HG03039 (cell line): Measurements from ENCODE around the gene TREH.

Experiments
- ATAC-seq: cut with Tn5 transposase; IDR thresholded peaks from one replicate; pipeline ENCODE4 v1.9.1; 2021; ENCODE audit warnings: mild to moderate bottlenecking, moderate library complexity; ENCODE audit not compliant: unreplicated experiment

TREH gene

DNA sequence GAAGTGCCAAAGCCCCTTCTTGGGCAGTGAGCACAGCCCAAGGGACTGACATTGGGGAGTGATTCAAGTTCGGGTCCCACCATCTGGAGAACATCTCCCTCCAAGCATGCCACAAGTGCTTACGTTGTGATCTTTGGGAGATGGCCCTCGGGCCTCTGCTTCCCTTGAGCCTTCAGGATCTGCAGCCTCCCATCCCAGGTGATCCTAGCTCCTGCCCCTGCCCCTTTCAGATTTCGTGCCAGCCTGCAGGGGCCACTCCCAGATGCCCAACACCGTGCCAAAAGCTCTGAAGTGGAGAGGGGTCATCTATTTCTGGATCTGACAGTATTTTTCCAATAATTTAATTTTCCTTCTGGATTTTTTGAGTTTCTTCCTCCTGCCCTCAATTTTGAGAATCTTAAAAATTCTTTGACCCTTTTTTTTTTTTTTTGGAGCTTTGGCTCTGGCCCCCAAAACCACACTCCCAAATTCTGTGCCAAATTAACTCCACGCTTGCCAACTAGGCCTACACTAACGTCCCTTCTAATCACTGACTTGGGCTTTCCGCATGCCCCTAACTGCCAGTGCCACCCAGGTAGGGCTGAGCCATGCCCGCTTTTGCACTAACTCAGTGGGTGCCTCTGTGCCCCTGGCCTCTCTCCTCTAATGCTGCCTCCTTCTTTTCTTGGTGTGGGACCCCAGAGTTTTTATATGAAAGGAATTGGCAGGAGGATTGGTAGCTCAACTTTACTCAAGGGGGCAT, 46.7 kb downstream of the TREH start:
- no peak for ATAC-seq

DNA sequence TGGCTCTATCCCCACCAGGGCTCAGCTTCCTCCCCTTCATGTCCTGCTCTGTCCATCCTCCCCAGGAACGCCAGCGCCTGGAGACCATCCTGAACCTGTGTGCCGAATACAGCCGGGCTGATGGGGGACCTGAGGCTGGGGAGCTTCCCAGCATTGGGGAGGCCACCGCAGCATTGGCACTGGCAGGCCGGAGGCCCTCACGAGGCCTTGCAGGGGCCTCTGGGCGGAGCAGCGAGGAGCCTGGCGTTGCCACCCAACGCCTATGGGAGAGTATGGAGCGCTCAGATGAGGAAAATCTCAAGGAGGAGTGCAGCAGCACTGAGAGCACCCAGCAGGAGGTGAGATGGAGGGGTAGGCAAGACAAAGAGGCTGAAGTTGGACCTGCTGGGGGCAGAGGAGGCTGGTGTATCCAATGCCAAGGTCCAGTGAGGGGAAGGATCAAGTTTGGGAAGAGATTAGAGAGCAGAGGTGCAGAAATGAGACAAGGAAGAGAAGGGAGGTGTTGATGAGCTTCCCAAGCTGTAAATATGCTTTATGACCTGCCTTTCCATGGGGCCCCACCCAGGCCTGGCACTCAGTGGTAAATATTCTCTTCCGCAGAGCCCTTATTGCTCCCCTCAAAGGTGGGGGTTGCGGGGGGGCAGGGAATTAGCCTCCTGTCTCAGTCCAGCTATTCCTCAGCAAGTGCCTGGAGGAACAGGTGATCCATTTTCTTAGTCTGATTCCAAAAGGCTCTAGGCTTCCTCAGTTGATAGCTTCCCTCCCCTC, 48.1 kb downstream of the TREH start:
- no peak for ATAC-seq

DNA sequence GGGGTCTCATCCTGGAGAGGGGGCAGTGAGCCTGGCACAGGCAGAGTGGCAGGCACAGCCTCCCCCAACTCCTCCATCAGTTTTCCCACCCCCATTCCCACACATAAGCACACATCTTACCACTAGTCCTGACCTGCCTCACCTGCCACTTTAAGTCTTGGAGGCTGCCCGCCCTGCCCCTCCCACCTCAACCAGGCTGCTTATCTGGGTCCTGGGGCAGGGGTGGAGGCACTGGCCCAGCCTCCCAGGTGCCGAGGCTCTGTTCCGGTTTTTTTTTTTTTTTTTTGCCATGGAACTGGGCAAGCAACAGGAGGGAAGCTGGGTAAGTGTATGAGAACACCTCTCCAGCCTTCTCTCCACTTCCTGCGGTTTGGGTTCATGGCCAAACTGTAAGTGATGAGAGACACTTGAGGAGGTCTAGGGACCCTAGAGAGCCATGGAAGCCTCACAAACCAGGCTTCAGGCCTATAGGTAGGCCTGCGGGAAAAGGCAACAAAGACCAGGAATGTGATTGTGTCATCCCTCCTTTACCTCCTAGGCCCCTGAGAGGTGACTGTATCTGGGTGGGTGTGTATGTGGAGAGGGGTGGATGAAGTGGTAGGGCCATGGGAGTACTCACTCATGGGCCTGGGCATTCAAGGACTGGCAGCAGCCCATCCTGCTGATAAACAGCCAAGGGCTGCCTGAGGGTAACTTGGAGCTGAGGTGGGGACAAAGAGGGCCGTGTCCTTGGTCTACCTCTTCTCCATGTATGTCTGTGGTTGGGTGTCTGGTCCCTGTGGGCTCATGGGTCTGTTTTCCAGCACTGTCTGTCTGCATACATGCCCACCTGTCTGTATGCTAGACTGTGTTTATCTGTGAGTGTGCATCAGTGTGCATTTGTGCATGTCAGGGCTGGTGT, 49.4 kb downstream of the TREH start:
- no peak for ATAC-seq

DNA sequence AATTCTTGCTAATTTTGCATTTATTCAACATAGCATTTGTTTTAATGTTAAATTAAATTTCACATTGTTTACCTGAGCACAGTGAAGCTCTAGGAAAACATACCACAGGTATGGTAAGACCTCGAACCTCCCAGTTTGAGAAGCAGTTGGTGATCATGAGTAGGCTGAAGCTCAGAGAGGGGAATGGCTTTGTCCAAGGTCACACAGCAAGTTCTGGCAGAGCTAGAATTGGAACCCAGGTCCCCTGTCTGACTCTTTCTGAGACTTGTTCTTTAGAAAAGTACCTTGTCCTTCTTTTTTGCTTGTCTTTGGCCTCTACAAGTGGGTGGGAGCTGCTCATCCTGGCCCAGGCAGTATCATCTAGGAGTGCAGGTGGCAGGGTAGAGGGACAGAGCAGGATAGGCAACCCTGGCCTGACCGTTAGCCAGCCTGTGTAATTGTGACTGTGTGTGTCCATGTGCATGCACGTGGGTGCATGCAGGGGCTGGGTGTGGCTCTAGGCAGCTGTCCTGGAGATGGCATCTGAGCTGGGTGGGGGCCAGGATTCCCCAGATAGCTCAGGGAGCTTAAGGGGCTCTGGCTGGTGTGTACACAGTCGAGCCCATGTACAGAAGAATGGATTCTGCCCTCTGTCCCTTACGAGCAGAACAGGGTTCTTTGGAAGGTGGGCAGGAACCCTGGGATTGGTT, 50.4 kb downstream of the TREH start:
- no peak for ATAC-seq

DNA sequence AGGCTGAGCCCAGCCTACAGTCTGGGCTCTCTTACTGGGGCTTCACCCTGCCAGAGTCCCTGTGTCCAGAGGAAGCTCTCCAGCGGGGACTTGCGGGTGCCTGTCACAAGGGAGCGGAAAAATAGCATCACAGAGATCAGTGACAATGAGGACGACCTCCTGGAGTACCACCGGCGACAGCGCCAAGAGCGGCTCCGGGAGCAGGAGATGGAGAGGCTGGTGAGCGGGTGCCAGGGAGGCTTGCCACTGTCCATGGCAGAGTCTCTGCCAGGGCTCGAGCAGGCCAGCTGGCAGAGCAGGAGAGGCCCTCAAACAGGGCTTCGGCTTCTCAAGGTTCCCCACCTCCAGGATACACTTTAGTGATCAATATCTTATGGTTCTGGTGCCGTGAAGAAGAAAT, 51.0 kb downstream of the TREH start:
- no peak for ATAC-seq

DNA sequence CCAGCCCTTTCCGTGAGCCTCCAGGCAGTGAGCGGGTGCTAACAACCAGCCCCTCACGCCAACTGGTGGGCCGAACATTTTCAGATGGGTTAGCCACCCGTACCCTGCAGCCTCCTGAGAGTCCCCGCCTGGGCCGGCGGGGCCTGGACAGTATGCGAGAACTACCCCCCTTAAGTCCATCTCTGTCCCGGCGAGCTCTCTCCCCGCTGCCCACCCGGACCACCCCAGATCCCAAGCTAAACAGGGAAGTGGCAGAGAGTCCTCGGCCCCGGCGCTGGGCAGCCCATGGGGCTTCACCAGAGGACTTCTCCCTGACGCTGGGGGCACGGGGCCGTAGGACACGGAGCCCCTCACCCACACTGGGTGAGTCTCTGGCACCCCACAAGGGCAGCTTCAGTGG, 51.4 kb downstream of the TREH start:
- no peak for ATAC-seq

DNA sequence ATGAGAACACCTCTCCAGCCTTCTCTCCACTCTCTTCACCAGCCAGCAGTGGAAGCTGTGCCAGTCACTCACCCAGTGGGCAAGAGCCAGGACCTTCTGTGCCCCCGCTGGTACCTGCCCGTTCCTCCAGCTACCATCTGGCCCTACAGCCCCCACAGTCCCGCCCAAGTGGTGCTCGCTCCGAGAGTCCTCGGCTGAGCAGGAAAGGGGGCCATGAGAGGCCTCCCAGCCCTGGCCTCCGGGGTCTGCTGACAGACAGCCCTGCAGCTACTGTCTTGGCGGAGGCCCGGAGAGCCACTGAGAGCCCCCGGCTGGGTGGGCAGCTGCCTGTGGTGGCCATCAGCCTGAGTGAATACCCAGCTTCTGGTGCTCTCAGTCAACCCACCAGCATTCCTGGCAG, 51.9 kb downstream of the TREH start:
- no peak for ATAC-seq

DNA sequence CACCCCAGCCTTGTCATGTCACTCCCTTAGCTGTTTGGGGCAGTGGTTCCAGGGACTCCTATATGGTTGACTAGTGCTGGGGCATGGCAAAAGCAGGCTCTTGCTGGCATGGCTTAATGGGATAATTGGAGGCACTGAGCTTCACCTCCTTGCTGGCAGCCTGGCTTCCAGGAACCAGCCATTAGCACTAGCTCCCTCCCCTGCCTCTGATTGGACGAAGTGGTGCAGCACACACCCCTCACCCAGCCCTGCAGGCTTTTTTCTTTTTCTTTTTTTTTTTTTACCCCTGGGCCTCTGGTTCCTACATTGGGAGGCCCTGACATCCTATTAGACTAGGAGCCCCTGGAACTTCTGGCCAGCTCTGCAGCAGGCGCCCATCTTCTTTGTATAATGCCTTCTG, 53.5 kb downstream of the TREH start:
- ATAC-seq = no peak

DNA sequence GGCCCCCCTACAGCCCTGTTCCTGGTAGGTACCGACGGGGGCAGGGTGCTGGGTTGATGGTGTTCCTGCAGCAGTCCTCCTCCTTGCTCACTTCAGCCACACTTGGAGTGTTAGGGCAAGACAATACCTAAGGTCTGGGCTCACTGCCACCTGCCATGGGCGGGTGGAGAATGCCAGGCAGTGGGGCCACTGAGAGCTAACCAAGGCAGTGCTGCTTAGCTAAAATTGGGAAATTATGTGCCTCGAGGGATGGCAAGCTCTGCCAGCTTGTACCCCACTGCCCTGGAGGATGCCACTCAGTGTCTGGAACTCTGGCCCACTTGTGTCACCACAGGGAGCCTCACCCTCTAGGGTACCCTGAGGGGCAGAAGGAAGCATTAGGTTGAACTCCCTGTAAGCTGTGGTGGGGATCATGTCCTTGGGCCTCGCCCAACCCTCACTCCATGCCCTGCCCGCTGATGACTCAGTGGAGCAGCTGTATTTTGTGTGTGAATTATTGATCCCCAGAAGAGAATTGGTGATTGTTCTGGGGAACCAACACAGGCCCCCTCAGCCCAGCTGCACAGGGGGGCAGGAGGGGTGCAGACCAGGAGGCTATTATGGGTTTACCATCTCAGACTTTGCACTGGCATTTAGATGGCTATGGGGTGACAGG, 54.3 kb downstream of the TREH start:
- ATAC-seq = no peak

DNA sequence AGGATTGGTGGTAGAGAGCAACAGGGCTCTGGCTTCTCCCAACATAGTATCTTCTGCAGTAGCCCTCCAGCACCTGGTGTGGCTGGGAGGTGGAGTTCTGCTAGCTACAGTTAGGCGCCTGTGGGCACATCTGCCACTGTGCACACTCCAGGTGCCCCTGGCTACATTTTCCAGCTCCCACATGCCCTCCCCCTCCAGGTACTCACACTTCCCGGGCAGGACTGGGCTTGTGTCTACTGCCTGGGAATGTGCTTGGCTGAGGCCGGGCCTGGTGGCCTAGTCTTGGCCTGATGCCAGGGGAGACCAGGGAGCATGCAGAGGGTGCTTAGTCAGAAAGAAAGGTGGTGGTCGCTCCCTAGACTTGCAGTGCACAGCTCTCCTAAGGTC, 56.2 kb downstream of the TREH start:
- no peak for ATAC-seq

DNA sequence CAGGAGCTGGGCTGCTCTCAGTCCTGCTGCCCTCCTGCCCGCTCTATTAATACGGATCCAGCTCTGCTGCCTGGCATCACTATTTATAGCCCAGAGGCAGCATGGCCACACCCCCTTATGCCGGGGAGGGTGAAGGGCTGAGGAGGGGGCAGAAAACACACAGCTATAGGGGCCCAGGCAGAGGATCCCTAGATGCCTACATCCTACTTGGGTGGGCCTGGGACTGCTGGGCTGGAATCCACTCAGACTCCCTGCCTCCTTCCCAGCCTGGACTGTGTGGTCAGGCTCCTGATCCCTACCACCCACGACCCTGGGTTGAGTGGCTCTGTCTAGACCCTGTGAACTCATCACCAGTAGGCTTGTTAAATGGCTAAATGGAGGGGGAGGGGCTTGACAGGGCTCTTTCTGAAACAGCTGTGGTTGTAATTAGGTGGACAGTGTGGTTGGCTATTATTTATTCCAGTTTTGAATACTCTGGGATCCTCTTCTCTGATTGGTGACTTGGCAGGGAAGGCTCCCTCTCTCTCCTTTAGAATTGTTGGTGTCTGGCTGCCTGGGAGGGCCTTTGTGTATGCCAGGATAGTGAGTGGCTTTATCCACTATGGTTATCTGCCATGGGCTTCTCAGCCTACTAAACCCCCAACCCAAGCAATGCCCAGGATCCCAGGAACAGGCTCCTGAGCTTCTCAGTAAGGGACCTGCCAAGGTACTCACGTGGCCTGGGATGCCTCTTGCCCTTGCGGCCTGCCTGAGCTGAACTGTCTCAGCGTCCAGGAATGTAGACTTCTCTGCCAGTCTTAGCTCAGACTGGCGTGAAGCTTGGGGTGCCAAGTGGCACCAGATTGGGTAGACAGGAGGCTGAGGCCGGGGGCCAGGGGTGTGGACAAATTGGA, 56.8 kb downstream of the TREH start:
- ATAC-seq = no peak

DNA sequence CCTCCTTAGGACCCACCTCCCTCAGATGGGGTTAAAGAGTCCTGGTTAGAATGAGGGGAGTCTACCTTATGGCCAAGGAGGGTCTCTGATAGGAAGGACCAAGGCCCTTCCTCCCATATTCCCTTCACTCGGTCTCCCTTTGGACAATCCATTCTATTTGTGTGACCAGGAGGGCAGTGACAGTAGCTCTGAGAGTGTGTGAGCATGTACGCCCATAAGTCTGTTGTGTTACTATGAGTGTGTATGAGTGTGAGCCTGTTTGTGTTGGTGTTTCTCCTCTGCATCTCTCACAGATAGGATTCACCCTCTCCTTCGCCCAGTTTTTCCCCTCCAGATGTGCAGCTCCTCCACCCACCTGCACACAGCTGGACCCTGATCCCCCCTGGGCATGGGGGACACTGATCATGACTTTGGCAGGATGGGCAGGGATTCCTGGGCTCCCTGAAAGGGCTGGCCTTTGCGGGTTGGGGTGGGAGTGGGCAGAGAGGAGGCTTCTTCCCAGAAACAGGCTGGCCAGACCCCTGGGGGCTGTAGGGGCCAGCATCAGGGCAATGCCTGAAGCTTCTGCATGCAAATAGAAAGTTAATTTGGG, 57.6 kb downstream of the TREH start:
- ATAC-seq = no peak

DNA sequence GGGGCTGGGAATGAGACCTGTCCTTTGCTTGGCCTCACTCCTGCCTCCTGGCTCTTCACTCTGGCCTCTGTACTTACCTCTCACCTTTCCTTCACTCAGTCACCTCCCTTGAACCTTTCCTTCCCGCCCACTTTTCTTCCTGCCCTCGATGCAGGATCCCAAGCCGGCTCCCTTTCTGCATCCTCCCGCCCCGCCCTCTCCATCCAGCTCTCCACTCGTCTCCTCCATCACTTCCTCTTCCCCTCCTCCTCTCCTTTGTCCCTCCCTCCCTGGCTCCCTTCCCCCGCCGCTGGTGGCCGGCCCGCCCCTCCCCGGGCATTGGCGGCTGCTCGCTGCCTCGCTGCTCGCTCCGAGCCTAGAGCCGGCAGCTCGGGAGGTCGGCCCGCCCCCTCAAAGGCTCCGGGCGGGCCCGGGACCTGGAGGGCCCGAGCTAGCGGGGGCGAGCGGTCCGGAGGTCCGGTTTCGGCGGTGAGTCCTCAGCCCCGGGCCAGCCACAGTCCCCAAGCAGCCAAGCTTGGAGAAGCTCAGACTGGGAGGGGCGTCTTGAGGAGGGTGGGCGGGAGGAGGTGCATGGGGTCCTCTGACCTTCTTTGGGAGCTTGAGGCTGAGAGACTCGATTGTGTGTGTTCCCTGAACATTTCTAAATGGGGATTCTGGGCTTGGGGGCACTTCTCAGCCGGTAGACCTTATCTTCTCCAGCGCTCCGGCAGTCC, 58.2 kb downstream of the TREH start:
- ATAC-seq = no peak

DNA sequence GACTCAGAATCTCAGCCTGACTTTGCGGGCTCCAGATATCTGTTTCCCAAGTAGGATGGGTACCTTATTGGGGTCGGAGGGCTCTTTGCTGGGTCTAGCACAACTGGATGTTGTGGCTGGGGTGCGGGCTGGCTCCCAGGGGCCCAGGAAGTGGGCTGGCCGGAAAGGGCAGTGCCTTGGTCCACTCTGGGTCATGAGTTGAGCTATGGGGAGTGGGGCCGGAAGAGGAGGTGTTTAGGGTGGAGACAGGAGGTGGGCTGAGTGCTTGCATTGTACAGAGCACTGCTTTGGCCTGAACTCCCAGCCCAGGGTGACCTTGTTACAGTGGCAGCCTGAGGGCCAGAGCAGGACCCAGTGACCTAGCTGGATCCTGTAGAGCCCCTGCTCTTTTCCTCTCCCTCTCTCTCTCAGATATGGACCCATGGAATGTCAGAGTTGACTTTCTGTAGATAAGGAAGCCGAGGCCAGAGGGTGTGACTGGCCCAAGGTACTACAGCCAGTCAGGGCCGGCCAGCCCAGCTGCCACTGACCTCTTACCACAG, 58.9 kb downstream of the TREH start:
- ATAC-seq = no peak

DNA sequence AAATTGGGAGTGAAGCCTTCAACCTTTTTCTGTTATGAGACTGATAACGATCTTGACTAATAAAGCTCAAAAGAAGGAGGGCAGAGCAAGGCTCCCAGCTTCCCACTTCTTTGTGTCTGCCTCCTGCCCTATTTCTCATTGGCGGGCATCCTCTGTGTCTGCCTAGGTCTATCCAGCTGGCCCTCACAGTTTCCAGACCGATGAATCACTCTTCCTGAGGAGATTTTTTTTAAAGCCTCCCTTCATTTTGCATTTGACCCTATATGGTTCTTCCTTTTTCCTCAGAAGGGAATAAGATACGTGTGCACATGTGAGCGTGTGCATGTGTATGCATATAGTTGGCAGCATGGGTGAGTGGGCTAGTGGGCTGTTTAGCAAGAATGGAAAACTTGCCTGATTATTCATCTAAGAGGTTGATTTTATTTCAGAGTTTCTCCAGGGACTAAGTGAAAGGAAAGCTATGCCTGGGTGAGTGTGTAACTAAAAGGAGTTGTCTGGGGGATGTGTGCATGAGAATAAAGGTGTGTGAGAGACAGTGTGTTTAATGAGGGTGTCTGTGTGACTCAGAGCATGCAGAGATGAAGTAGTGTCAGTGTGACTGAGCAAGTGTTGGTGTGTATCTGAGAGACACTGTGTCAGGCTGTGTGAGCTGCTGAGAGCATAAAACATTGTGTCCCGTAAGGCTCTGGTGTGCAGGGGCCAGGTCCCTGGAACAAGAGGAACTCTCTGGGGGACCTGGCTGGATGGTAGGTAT, 59.8 kb downstream of the TREH start:
- no peak for ATAC-seq

DNA sequence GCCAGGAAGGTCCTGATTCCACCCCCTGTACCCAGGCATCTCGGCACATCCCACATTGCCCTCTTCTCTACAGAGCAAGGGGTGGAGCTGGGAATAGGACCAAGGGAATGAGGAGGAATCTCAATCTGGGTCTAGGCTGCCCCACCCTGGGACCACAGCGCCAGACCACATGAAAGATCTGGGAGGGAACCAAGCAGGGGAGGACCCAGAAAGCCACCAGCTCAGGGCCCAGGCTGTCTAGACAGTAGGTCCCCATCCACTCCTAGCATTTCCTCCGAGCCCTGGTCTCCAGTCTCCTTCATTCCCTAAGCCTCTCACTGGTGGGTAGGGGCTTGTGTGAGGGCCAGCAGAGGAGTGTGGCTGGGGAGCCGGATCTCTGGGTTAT, 60.5 kb downstream of the TREH start:
- ATAC-seq = no peak
